ENCODE measurements around the gene BRINP2.

DNA sequence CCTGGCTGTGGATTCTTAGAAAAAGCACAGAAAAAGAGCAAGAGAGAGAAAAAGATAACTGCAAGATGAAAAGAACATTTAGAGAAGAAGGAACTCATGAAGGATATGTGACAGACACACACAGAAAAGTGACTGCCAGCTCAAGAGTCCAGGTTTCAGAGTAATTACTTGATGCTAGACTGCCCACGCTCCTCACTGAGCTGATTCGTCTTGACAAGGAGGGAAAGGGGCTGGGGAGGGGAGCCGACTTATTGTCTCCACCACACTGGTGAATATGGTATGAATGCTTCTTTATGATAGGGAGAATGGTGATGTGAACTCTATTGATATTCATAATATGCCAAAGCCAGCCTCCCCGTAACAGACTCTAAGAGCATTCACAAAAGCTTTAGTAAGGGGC lies 140.4 kb downstream of the BRINP2 start:
- TF ChIP-seq POLR2A (IDR thresholded peaks at IDR 0.05), result no peak
- TF ChIP-seq, protein P1, sequence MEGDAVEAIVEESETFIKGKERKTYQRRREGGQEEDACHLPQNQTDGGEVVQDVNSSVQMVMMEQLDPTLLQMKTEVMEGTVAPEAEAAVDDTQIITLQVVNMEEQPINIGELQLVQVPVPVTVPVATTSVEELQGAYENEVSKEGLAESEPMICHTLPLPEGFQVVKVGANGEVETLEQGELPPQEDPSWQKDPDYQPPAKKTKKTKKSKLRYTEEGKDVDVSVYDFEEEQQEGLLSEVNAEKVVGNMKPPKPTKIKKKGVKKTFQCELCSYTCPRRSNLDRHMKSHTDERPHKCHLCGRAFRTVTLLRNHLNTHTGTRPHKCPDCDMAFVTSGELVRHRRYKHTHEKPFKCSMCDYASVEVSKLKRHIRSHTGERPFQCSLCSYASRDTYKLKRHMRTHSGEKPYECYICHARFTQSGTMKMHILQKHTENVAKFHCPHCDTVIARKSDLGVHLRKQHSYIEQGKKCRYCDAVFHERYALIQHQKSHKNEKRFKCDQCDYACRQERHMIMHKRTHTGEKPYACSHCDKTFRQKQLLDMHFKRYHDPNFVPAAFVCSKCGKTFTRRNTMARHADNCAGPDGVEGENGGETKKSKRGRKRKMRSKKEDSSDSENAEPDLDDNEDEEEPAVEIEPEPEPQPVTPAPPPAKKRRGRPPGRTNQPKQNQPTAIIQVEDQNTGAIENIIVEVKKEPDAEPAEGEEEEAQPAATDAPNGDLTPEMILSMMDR (IDR thresholded peaks at IDR 0.05), result no peak

Measured in esophagus squamous epithelium (tissue), 4 donors.